Stimulated activated effector memory CD8-positive, alpha-beta T cell treated with anti-CD3 and anti-CD28 coated beads, Interleukin-12 subunit alpha, Interleukin-12 subunit beta, amount 100 ng/mL, for 72 hours (primary cell): ENCODE data around the gene MGARP.
"Not testable (repeated sequence)": the region's sequence is repeated elsewhere in the genome, so short reads cannot be mapped to it uniquely, and the experiment has no call there.

Source experiments
- ATAC-seq: fragments of 150-1000 bp; cut with Tn5 transposase; 2 replicates; pipeline ENCODE4 v1.10.0; 2021
- DNase-seq, 2 donors: peaks; one replicate each; pipeline ENCODE4 v3.0.0; 2021 to 2022; ENCODE audit warnings: low spot score in 2 of 2
- H3K27ac Mint-ChIP-seq: one replicate; pipeline ENCODE4 v1.8.0; 2022; ENCODE audit warnings: mild to moderate bottlenecking, mixed read lengths
- H3K36me3 Mint-ChIP-seq: one replicate; pipeline ENCODE4 v1.8.0; 2022; ENCODE audit warnings: mild to moderate bottlenecking, mixed read lengths
- H3K4me1 Mint-ChIP-seq: one replicate; pipeline ENCODE4 v1.8.0; 2022; ENCODE audit warnings: mixed read lengths
- H3K4me3 Mint-ChIP-seq: one replicate; pipeline ENCODE4 v1.8.0; 2022; ENCODE audit warnings: mild to moderate bottlenecking, mixed read lengths
- H3K9me3 Mint-ChIP-seq: one replicate; pipeline ENCODE4 v1.8.0; 2022; ENCODE audit warnings: mixed read lengths

MGARP gene

DNA sequence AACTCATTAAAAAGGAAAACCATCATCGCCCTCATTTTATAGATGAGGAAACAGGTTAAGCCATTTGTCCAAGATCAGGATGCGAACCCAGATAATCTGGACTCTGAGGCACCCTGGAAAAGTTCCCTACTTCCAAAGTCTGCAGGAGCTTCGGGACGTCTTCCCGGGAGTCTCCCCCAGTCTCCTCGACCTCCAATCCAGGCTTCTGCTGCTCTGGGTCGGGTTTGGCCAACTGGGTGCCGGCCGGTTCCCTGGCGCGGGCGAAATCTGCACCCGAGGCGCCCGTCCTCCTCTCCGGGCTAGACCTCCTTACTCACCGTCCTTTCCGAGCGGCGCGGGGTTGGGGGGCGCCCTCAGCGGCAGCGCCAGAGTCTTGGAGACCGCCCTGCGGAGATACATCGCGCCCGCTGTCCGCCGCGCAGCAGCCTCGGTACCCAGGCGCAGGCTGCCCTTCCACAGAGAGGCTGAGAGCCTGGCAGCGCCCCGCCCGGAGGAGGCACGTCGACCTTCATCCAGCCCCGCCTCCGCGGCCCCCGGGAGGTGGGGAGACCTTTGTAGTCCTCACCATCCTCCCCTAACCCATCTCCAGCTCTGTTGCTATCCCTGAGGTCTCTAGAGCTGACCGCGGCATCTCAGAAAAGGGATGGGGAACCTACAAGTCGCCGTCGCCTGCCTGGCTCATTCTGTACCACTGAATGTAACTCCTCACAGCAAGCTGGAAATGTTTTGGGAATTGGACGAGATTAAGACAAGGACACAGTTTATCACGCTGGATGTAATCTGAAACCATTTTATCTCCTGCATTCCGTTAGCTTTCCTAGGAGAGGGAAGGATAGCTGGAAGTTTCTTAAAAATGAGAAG lies at the start of gene MGARP:
Gene MGARP, minus strand, starts transcription at position 466 of the 861 bp plus-strand sequence. Its CDS starts 67 bp downstream, at position 399.
- Mint-ChIP-seq H3K4me1 (peaks cover 18% of the 10 kb centered on the region), H3K27ac (no peak within 1 kb of the TSS), H3K36me3 (no peaks in the 10 kb centered on the region), H3K9me3 (no peaks in the 10 kb centered on the region), H3K4me3 (peak within 1 kb of the TSS; percentile 74)
- DNase-seq (peak in 1 of 2 donors; percentile 8), ATAC-seq (peak; percentile 86)

GRCh38 chr4:139329665-139330200 lies 49.7 kb upstream of the MGARP start:
- peaks cover 24% of the 10 kb centered on the region for H3K4me1 Mint-ChIP-seq
- peaks cover 46% of the 10 kb centered on the region for H3K36me3 Mint-ChIP-seq
- DNase-seq (no peak), ATAC-seq (no peak)
- H3K4me3 Mint-ChIP-seq, result no peak overlapping the region
- H3K27ac Mint-ChIP-seq, result peak overlapping the region; percentile 21
- H3K9me3 Mint-ChIP-seq, result no peaks in the 10 kb centered on the region

DNA sequence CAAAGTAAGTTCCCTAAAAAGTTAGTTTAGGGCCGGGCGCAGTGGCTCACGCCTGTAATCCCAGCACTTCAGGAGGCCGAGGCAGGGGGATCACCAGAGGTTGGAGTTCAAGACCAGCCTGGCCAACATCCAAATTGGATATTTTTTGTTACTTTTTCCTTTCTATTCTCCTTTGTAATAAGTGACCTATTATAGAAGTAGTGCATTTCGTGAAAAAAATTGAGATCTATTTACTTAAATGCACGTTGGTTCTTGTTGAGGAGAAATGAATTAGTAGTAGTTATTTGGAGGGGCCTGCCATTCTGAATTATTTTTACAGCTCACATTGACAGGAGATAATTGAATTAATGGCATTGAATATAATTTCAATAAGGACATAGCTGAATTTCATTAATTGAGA lies 44.6 kb upstream of the MGARP start:
- H3K36me3 Mint-ChIP-seq, result peaks cover 27% of the 10 kb centered on the region
- no peak overlapping the region for H3K4me3 Mint-ChIP-seq
- DNase-seq, result no peak
- no peak overlapping the region for H3K27ac Mint-ChIP-seq
- peaks cover 20% of the 10 kb centered on the region for H3K4me1 Mint-ChIP-seq
- ATAC-seq, result no peak
- no peaks in the 10 kb centered on the region for H3K9me3 Mint-ChIP-seq

GRCh38 chr4:139322541-139322940 lies 42.5 kb upstream of the MGARP start:
- ATAC-seq, DNase-seq, H3K9me3 Mint-ChIP-seq, H3K36me3 Mint-ChIP-seq, H3K27ac Mint-ChIP-seq, H3K4me3 Mint-ChIP-seq: not testable (repeated sequence)
- H3K4me1 Mint-ChIP-seq, result peaks cover 23% of the 10 kb centered on the region

- peaks cover 27% of the 10 kb centered on the region for H3K4me1 Mint-ChIP-seq
- not testable (repeated sequence) for H3K27ac Mint-ChIP-seq, ATAC-seq, DNase-seq, H3K36me3 Mint-ChIP-seq, H3K9me3 Mint-ChIP-seq, H3K4me3 Mint-ChIP-seq
These were observed 42.0 kb upstream of the MGARP start for GRCh38 chr4:139322070-139322469.

- no peak overlapping the region for H3K4me3 Mint-ChIP-seq
- peak; percentile 44 for ATAC-seq
- H3K27ac Mint-ChIP-seq, result no peak overlapping the region
- no peaks in the 10 kb centered on the region for H3K36me3 Mint-ChIP-seq
- no peaks in the 10 kb centered on the region for H3K9me3 Mint-ChIP-seq
- no peak for DNase-seq
- peaks cover 50% of the 10 kb centered on the region for H3K4me1 Mint-ChIP-seq
These were observed 39.5 kb upstream of the MGARP start for GRCh38 chr4:139319571-139319970.

DNA sequence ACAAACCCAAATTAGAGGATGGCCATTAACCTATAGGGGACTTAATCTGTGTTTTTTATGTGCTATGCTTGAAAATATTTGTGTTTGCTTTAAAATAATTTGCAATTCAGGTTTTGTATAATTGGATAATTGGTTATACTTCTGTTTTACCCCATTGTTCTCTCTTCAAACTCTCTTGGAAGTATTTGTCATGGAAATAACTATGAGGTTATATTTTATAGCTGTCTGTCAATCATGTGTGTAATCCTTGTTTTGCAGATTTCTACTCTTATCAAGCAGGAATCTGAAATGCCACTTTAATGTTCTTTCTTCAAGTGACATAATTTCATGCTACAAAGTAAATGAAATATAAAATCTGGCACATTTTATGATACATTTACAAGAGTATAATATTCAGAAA lies 37.6 kb upstream of the MGARP start:
- H3K9me3 Mint-ChIP-seq, result no peaks in the 10 kb centered on the region
- H3K4me1 Mint-ChIP-seq, result peaks cover 60% of the 10 kb centered on the region
- H3K4me3 Mint-ChIP-seq, result no peak overlapping the region
- DNase-seq (no peak), ATAC-seq (no peak)
- H3K36me3 Mint-ChIP-seq, result no peaks in the 10 kb centered on the region
- H3K27ac Mint-ChIP-seq, result peak overlapping the region; percentile 35

DNA sequence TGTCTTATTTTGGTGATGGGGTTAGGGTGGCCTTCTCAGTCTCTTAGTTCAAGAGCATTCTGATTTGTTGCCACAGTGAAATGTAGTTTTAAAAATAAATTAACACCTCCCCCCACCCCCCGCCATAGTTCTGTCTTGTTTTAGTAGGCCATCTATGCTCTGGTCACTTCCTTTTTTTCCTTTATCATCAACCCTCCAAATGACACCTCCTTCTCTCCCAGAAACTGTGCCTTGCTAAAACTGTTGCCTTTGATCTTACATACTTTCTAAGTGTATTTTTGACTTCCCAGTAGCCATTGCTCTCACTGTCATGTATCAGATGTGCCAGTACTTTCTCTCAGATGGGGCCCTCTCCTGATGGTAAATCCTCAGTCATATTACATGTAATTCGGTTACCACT lies 36.7 kb upstream of the MGARP start:
- DNase-seq (no peak), ATAC-seq (no peak)
- H3K9me3 Mint-ChIP-seq, result no peaks in the 10 kb centered on the region
- H3K27ac Mint-ChIP-seq, result peak overlapping the region; percentile 35
- H3K4me3 Mint-ChIP-seq, result peak overlapping the region; percentile 47
- H3K36me3 Mint-ChIP-seq, result no peaks in the 10 kb centered on the region
- H3K4me1 Mint-ChIP-seq, result peaks cover 51% of the 10 kb centered on the region

GRCh38 chr4:139315221-139315675 lies 35.2 kb upstream of the MGARP start:
- Mint-ChIP-seq H3K9me3 (no peaks in the 10 kb centered on the region), H3K36me3 (peaks cover under 1% of the 10 kb centered on the region), H3K4me1 (peaks cover 55% of the 10 kb centered on the region), H3K4me3 (peak overlapping the region; percentile 47), H3K27ac (peak overlapping the region; percentile 35)
- DNase-seq, result no peak
- no peak for ATAC-seq

DNA sequence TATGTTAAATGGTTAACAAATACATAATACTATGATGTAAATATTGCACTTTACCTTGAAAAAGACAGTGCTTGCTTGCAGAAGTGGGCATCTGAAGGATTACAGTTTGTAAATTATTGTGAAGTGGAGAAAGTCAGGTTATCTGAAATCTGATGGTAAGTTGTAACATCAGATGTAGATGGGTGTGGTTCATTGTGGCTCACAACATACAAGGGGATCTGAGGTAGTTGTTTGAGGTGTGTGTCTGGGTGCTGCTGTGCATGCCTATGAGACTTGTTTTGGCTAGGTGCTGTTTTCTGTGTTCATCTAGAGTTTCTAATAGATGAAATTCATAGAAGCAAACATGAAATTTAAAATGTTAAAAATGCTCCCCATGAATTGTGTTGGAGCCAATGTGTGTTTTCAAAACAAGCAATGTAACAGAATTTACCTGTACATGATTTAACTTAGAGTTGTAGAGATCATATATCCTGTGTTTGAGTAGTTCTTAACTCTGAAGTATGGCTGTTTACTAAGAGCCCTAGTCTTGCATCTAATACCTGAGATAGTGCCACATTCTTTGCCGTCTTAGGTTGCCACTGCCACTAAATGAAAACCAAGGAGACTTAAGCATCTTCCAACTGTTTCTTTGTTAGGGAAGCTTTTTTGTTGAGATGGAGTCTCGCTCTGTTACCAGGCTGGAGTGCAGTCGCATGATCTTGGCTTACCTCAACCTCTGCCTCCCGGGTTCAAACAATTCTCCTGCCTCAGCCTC lies 34.2 kb upstream of the MGARP start:
- Mint-ChIP-seq H3K27ac (peak overlapping the region; percentile 35), H3K4me1 (peaks cover 45% of the 10 kb centered on the region), H3K9me3 (no peaks in the 10 kb centered on the region), H3K4me3 (peak overlapping the region; percentile 47), H3K36me3 (peaks cover 10% of the 10 kb centered on the region)
- DNase-seq (no peak), ATAC-seq (no peak)

- peak overlapping the region; percentile 2 for H3K4me3 Mint-ChIP-seq
- H3K9me3 Mint-ChIP-seq, DNase-seq, ATAC-seq: not testable (repeated sequence)
- peaks cover 45% of the 10 kb centered on the region for H3K4me1 Mint-ChIP-seq
- H3K27ac Mint-ChIP-seq, result peak overlapping the region; percentile 35
- H3K36me3 Mint-ChIP-seq, result peaks cover 17% of the 10 kb centered on the region
These were observed 33.4 kb upstream of the MGARP start for GRCh38 chr4:139313414-139313813.

- H3K27ac Mint-ChIP-seq, result peak overlapping the region; percentile 29
- H3K4me1 Mint-ChIP-seq, result peaks cover 45% of the 10 kb centered on the region
- DNase-seq, result no peak
- peaks cover 24% of the 10 kb centered on the region for H3K36me3 Mint-ChIP-seq
- no peaks in the 10 kb centered on the region for H3K9me3 Mint-ChIP-seq
- no peak for ATAC-seq
- no peak overlapping the region for H3K4me3 Mint-ChIP-seq
These were observed 32.7 kb upstream of the MGARP start for GRCh38 chr4:139312552-139313332.

DNA sequence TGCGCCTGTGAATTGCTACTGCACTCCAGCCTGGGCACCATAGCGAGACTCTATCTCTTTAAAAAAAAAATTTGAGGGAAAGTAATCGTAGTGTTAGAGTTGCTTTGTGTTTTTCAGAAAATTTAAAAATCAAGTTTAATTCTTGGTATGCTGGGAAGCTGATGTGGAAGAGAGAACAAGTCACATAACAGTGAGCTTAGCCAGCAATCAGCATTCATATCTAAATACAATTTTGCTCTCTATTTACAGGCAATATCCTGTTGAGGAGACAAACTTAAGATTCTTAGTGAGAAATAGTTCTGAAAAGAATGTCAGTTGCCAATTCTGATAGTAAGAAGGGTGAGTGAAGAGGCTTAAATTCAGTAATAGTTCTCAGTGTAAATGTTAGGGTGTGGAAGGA lies 31.9 kb upstream of the MGARP start:
- H3K36me3 Mint-ChIP-seq, result peaks cover 32% of the 10 kb centered on the region
- peaks cover 45% of the 10 kb centered on the region for H3K4me1 Mint-ChIP-seq

GRCh38 chr4:139304920-139305319 lies 24.9 kb upstream of the MGARP start:
- no peak overlapping the region for H3K4me3 Mint-ChIP-seq

More for the DNA sequence above, 31.9 kb upstream of the MGARP start:
- no peak overlapping the region for H3K27ac Mint-ChIP-seq
- DNase-seq, result no peak
- H3K4me3 Mint-ChIP-seq, result no peak overlapping the region
- no peaks in the 10 kb centered on the region for H3K9me3 Mint-ChIP-seq
- no peak for ATAC-seq

More at GRCh38 chr4:139304920-139305319, 24.9 kb upstream of the MGARP start:
- Mint-ChIP-seq H3K36me3 (peaks cover 88% of the 10 kb centered on the region), H3K9me3 (no peaks in the 10 kb centered on the region), H3K4me1 (peaks cover 39% of the 10 kb centered on the region), H3K27ac (peak overlapping the region; percentile 81)
- ATAC-seq (no peak), DNase-seq (no peak)
